ENCODE results near the gene LAGE3.

LAGE3 gene

DNA sequence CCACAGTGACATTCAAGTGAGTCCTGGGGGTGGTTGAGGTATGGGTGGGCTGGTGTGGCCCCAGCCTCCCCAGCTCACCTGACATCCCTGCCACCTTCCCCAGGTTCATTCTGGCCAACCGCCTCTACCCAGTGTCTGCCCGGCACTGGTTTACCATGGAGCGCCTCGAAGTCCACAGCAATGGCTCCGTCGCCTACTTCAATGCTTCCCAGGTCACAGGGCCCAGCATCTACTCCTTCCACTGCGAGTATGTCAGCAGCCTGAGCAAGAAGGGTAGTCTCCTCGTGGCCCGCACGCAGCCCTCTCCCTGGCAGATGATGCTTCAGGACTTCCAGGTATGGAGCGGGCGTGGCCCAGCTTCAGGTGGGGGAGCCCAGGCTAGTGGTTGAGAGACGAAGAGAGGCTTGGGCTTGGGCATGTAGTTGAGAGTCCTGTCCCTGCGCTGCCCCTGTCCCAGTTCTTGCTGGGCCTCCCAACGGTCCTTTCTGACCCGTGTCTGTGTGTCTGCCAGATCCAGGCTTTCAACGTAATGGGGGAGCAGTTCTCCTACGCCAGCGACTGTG, 43.8 kb downstream of the LAGE3 start:
- no peak for DNase-seq (ENCODE audit: low spot score)

DNA sequence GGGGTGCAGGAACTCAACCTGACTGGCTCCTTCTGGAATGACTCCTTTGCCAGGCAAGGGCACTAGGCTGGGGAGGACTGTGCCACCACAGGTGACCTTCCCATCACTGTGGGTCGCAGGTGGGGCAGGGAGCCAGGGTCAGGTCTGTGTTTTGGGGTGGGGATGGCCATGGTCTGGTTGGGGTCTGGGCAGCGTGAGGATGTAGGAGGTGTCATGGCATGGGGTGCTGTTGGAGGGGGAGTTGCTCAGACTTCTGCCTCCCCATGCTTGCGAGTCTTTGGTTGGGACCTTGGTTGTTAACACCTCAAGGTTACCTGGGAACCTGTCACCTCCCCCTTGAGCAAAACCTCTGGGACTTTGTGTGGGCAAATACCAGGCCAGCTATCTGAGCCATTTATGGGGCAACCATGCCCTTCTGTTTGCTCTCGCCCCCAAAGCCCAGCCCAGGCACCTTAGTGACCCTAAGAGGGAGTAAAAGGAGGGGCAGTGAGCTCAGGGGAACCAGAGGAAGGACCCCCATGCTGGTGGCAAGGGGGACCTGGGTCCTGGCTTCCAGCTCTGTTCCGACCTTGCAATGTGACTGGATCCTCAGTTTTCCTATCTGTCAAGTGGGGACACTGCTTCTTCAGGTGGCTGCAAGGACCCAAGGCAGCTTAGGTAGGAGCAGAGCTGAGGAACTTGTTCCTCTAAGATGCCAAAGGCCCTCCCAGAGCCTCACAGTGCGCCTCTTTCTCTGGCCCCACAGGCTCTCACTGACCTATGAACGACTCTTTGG, 44.5 kb downstream of the LAGE3 start:
- no peak for DNase-seq (ENCODE audit: low spot score)

GRCh38 chrX:154433605-154434004, 45.5 kb downstream of the LAGE3 start:
- no peak for DNase-seq (ENCODE audit: low spot score)

DNA sequence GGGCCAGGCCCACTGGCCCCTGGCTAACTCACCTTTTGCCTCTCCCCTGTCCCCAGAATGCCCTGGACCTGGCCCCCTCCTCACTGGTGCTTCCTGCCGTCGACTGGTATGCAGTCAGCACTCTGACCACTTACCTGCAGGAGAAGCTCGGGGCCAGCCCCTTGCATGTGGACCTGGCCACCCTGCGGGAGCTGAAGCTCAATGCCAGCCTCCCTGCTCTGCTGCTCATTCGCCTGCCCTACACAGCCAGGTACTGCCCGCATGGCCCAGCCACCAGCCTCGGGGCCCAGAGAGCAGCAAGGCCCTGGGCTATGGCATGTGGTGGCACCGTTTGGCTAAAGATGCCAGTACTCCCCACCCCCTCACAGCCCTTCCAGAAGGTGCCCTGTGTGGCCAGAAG, 46.9 kb downstream of the LAGE3 start:
- no peak for DNase-seq (ENCODE audit: low spot score)

DNA sequence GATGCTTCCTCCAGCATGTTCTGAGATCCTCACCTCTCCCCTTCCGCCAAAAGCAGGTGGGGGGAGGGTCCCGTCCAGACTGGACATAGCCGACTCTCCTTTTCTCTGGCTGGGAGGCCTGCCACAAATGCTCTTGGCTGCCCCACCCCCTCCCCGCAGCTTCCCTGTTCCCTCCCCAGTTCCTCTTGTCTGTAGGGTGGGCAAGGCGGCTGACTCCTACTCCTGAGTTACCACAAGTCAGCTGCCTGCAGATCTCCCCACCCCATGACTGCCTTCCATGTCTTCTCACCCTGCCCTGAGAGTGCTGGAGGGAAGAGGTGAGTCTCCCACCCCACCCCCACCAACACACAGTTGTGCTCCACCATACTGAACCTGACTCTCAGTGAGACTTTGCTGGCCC, 47.7 kb downstream of the LAGE3 start:
- DNase-seq (ENCODE audit: low spot score) = no peak

GRCh38 chrX:154430916-154431315, 48.2 kb downstream of the LAGE3 start:
- DNase-seq (ENCODE audit: low spot score) = no peak

DNA sequence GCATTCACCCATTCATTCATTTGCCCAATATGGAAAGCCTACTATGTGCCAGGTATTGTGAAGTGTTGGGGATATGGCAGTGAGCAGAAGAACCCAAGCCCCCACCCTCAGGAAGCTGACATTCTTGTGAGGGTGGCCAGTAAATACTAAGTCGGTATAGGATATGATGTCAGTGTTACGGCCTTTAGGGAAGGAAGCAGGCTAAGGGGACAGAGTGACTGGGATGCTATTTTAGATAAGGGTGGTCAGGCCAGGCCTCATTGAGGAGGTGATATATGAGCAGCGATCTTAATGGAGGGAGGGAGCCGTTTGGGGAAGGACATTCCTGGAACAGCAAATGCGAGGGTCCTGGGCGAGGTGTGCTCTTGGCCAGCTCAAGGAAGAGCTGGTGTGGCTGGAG, 48.6 kb downstream of the LAGE3 start:
- no peak for DNase-seq (ENCODE audit: low spot score)

DNA sequence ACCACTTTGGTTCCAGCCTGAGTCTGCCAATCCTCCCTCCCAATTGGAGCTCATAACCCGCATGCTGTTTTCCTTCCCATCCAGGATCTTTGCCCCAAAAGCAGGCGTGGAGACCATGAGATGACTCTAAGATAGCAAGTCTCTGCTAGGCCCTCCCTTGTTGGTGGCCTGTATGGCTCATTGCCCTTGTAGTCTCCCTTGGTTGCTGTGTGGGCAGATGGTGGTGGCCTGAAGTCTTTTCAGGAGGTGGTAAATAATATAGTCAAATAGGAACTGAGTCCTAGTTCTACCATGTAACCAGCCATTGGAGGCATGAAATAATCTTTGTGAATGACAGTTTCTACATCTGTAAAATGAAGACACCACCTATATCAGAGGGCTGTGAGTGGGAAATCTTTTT, 49.4 kb downstream of the LAGE3 start:
- DNase-seq (ENCODE audit: low spot score) = no peak

GRCh38 chrX:154428176-154429171, 50.6 kb downstream of the LAGE3 start, which contains the start of gene ATP6AP1:
ATP6AP1 (plus strand) TSS chrX:154428677; CDS start chrX:154428693, 16 bp downstream.
- peak; percentile 92 for DNase-seq (ENCODE audit: low spot score)

All from cerebellar cortex (tissue), 1 donor.